HG03103 (cell line): ENCODE data around the gene HTR3B.

ENCODE experiments used
- ATAC-seq: cut with Tn5 transposase; IDR thresholded peaks from one replicate; pipeline ENCODE4 v1.9.1; 2021; ENCODE audit warnings: low read depth; ENCODE audit not compliant: unreplicated experiment

Gene HTR3B

GRCh38 chr11:113986351-113987140 lies 82.0 kb downstream of the HTR3B start:
- no peak for ATAC-seq

GRCh38 chr11:113989381-113989780 lies 84.8 kb downstream of the HTR3B start:
- no peak for ATAC-seq

- ATAC-seq, result no peak
Observed at GRCh38 chr11:113989916-113990315, 85.3 kb downstream of the HTR3B start.

- no peak for ATAC-seq
Observed at GRCh38 chr11:113991170-113991569, 86.6 kb downstream of the HTR3B start.

GRCh38 chr11:113991718-113992458 lies 87.3 kb downstream of the HTR3B start:
- no peak for ATAC-seq

GRCh38 chr11:113992459-113993110 lies 88.0 kb downstream of the HTR3B start:
- no peak for ATAC-seq

GRCh38 chr11:113994077-113994954 lies 89.7 kb downstream of the HTR3B start:
- ATAC-seq, result no peak
